Small intestine (tissue), 7 donors: ENCODE measurements around the gene ZNF664. TPM values are rescaled to one million over a fixed set of nuclear protein-coding genes. Genes with fewer than 3 reads are reported as not detected.

Experiments
- DNase-seq, 2 donors: peaks; one replicate each; pipeline versions ENCODE4 v3.0.0 to v3.0.0-alpha.2; 2013
- FAIRE-seq: peaks from 2 replicates; lab custom pipeline; 2012; peaks lifted over from hg19 to GRCh38; lab: Jason Lieb, UNC
- H3K27ac ChIP-seq, 3 donors: one replicate each; pipeline ENCODE4 v1.5.1; 2013; ENCODE audit warnings: low read length in 2 of 3, mild to moderate bottlenecking in 2 of 3, control low read depth in 1 of 3, inconsistent platforms in 1 of 3, low read depth in 1 of 3, moderate library complexity in 1 of 3
- H3K27me3 ChIP-seq, 3 donors: one replicate each; pipeline ENCODE4 v1.6.1; 2013; ENCODE audit warnings: low read length in 3 of 3, inconsistent platforms in 1 of 3; ENCODE audit not compliant: control insufficient read depth in 3 of 3, insufficient read depth in 3 of 3
- H3K36me3 ChIP-seq, 3 donors: one replicate each; pipeline ENCODE4 v1.6.1; 2013; ENCODE audit warnings: low read length in 3 of 3, inconsistent platforms in 1 of 3, low read depth in 1 of 3, mild to moderate bottlenecking in 1 of 3, moderate library complexity in 1 of 3; ENCODE audit not compliant: control insufficient read depth in 3 of 3, insufficient read depth in 2 of 3
- H3K4me1 ChIP-seq, 3 donors: one replicate each; pipeline ENCODE4 v1.6.1; 2013; ENCODE audit warnings: low read length in 2 of 3, inconsistent platforms in 1 of 3, low read depth in 1 of 3, mild to moderate bottlenecking in 1 of 3, moderate library complexity in 1 of 3; ENCODE audit not compliant: control insufficient read depth in 3 of 3, insufficient read depth in 2 of 3
- H3K4me3 ChIP-seq, 3 donors: one replicate each; pipeline ENCODE4 v1.5.1; 2013; ENCODE audit warnings: low read length in 3 of 3, control low read depth in 1 of 3, inconsistent platforms in 1 of 3, low read depth in 1 of 3, mild to moderate bottlenecking in 1 of 3, moderate library complexity in 1 of 3
- H3K9me3 ChIP-seq, 2 donors: one replicate each; pipeline ENCODE4 v1.6.1; 2013; ENCODE audit warnings: low read depth in 1 of 2, low read length in 1 of 2; ENCODE audit not compliant: control insufficient read depth in 2 of 2, insufficient read depth in 1 of 2
- WGBS, 3 donors: extraction: QIAGEN DNeasy Blood & Tissue Kit; methylation state at CpG; one replicate each; pipeline ENCODE4 v1.1.7; 2013; 5-methylcytosine and 5-hydroxymethylcytosine counted together
- polyA plus RNA-seq, 4 donors: library from polyadenylated mRNA; stranded (reverse) in 3 of 4; unstranded in 1 of 4; fragments of 200-250 nt in 3 of 4; fragments of 120-200 nt in 1 of 4; gene quantifications; one replicate each; pipeline versions ENCODE4 v1.2.1 to v1.2.3, GENCODE V29; 2013
- donor health status: healthy with polysubstance abuse.
- donor health status: control.
- donor health status: control.
- donor health status: Bipolar disorder and iron deficiency.
- donor health status: healthy.

The ZNF664 gene
- polyA plus RNA-seq, 4 donors = 59.9 to 147 (median 92.4) TPM

DNA sequence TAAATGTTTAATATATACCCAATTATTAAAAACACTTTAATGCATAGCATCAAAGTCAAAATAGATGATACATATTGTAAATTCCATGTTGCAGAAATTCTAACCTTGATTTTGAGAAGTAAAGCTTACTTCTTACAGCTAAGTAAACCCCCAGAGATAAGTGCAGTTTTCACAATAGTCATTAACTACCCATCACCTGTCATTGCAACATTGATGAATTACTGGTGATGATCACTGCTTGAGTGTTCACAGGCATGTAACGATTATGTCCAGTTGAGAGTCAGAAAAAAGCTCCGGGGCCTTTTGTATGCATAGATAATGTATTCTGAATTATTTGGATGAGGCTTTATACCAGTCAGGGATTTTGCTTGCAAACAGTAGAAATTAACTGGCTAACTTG is 67.7 kb downstream of the ZNF664 start:
- 83 to 89% (median 85%) methylated on average over 2 of the region's 2 CpGs for WGBS, 3 donors
- Histone ChIP-seq H3K27ac (no peak overlapping the region), H3K4me3 (no peak overlapping the region), H3K4me1 (no peaks in the 10 kb centered on the region), H3K9me3 (no peaks in the 10 kb centered on the region), H3K27me3 (no peaks in the 10 kb centered on the region), H3K36me3 (no peaks in the 10 kb centered on the region)
- FAIRE-seq (no peak), DNase-seq (no peak)

GRCh38 chr12:124041907-124042306 is 68.9 kb downstream of the ZNF664 start:
- 65 to 83% (median 74%) methylated on average over 10 of the region's 10 CpGs for WGBS, 3 donors
- Histone ChIP-seq H3K9me3 (no peaks in the 10 kb centered on the region), H3K27ac (no peak overlapping the region), H3K4me1 (no peaks in the 10 kb centered on the region), H3K36me3 (no peaks in the 10 kb centered on the region), H3K4me3 (no peak overlapping the region), H3K27me3 (no peaks in the 10 kb centered on the region)
- FAIRE-seq (no peak), DNase-seq (peak; percentile 39 to 64)

- Histone ChIP-seq H3K27ac (no peak overlapping the region), H3K27me3 (no peaks in the 10 kb centered on the region), H3K4me3 (no peak overlapping the region), H3K9me3 (peaks cover 0 to 13% of the 10 kb centered on the region in 2 donors), H3K36me3 (no peaks in the 10 kb centered on the region), H3K4me1 (no peaks in the 10 kb centered on the region)
- 86 to 89% (median 89%) methylated on average over 8 of the region's 8 CpGs for WGBS, 3 donors
- FAIRE-seq (no peak), DNase-seq (no peak)
Observed at GRCh38 chr12:124044021-124044420, 71.0 kb downstream of the ZNF664 start.

DNA sequence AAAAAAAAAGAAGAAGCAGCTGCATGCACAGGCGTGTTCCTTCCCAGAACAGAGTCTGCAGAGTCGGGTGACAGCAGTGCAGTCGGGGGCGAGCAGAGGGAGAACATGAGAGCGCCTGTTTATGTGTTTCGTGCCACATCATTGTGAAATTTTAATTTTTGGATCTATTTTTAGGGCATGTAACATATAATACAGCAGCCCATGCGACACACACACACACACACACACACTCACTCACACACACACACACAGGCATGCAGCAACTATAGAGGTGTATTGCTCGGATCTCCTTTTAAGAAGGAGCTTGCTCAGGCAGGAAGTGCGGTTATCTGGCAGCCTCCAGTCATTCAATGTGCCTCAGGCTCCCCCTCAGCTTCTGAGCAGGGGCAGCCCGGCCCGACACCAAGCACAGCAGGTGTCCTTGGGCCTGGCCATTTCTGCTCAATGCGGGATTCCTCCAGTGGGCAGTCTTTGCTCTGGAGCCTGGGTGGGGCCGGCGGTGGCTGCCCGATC is 71.8 kb downstream of the ZNF664 start:
- WGBS, 3 donors = 62 to 72% (median 64%) methylated on average over 15 of the region's 15 CpGs
- no peaks in the 10 kb centered on the region for H3K36me3 ChIP-seq
- DNase-seq (no peak), FAIRE-seq (no peak)
- H3K9me3 ChIP-seq = peaks cover 0 to 13% of the 10 kb centered on the region in 2 donors
- H3K4me3 ChIP-seq = no peak overlapping the region
- H3K27ac ChIP-seq = no peak overlapping the region
- no peaks in the 10 kb centered on the region for H3K4me1 ChIP-seq
- no peaks in the 10 kb centered on the region for H3K27me3 ChIP-seq

- Histone ChIP-seq H3K9me3 (peaks cover 0 to 13% of the 10 kb centered on the region in 2 donors), H3K36me3 (no peaks in the 10 kb centered on the region), H3K27ac (no peak overlapping the region), H3K27me3 (no peaks in the 10 kb centered on the region), H3K4me3 (no peak overlapping the region), H3K4me1 (no peaks in the 10 kb centered on the region)
- no peak for DNase-seq
- WGBS, 3 donors = 87 to 93% (median 88%) methylated on average over 5 of the region's 5 CpGs
- FAIRE-seq = no peak
Observed at GRCh38 chr12:124045671-124046455, 72.8 kb downstream of the ZNF664 start.

DNA sequence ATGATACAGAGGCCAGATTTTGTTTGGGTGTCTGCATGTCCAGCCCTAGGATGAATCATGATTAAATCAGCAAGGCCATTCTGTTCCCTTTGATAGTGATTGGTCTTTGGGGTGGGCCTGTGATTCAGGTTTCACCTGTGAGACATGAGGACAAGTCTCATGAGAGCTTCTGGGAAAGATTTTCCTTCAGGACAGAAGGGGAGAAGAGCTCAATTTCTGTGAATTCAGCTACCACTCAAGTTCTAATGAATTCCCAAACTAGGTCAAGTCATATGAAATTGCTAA is 73.4 kb downstream of the ZNF664 start:
- FAIRE-seq (no peak), DNase-seq (no peak)
- H3K4me1 ChIP-seq = no peaks in the 10 kb centered on the region

DNA sequence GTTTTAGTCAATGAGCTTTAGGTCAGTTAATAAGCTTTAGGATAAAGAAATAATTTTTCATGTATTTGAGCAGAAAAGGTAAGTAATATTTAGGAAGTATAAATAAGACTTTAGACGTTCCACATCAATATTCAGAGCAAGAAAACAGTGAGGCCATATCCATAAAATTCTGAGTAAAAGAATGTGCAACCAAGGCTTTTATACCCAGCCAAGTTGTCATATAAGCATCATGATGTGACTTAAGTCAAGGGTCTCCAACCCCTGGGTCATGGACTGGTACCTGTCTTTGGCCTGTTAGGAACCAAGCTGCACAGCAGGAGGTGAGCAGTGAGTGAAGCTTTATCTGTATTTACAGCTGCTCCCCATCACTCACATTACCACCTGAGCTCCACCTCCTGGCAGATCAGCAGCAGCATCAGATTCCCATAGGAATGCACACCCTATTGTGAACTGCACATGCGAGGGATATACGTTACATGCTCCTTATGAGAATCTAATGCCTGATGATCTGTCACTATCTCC is 74.1 kb downstream of the ZNF664 start:
- no peak for FAIRE-seq
- no peaks in the 10 kb centered on the region for H3K4me1 ChIP-seq
- no peak overlapping the region for H3K27ac ChIP-seq
- no peak for DNase-seq
- H3K4me3 ChIP-seq = no peak overlapping the region
- H3K9me3 ChIP-seq = peaks cover 0 to 13% of the 10 kb centered on the region in 2 donors
- H3K36me3 ChIP-seq = no peaks in the 10 kb centered on the region
- WGBS, 3 donors = 87 to 97% (median 89%) methylated on average over 3 of the region's 3 CpGs
- H3K27me3 ChIP-seq = no peaks in the 10 kb centered on the region

More for the DNA sequence above, 73.4 kb downstream of the ZNF664 start:
- no peak overlapping the region for H3K27ac ChIP-seq
- no peaks in the 10 kb centered on the region for H3K27me3 ChIP-seq
- H3K36me3 ChIP-seq = no peaks in the 10 kb centered on the region
- no peak overlapping the region for H3K4me3 ChIP-seq
- peaks cover 0 to 13% of the 10 kb centered on the region in 2 donors for H3K9me3 ChIP-seq

- WGBS, 3 donors = 47 to 73% (median 65%) methylated on average over 6 of the region's 6 CpGs
- DNase-seq = peak in 1 of 2 donors; percentile 38
- FAIRE-seq = no peak
Observed at GRCh38 chr12:124049451-124050094, 76.6 kb downstream of the ZNF664 start.

More at GRCh38 chr12:124049451-124050094, 76.6 kb downstream of the ZNF664 start:
- H3K27me3 ChIP-seq = no peaks in the 10 kb centered on the region
- H3K4me3 ChIP-seq = no peak overlapping the region
- no peaks in the 10 kb centered on the region for H3K36me3 ChIP-seq
- H3K27ac ChIP-seq = no peak overlapping the region
- peaks cover 0 to 13% of the 10 kb centered on the region in 2 donors for H3K9me3 ChIP-seq
- H3K4me1 ChIP-seq = no peaks in the 10 kb centered on the region
